Nephron (organoid): ENCODE data around the gene CYP26C1.

ENCODE experiments used
- H3K27ac Mint-ChIP-seq, 3 experiments: 2 replicates each; pipeline ENCODE4 v1.8.0; 2020; ENCODE audit warnings: mixed read lengths in 3 of 3, mild to moderate bottlenecking in 2 of 3, moderate library complexity in 1 of 3
- H3K27me3 Mint-ChIP-seq: 2 replicates; pipeline ENCODE4 v1.8.0; 2021; ENCODE audit warnings: low read depth, mild to moderate bottlenecking, moderate library complexity, mixed read lengths
- H3K36me3 Mint-ChIP-seq: 2 replicates; pipeline ENCODE4 v1.8.0; 2020; ENCODE audit warnings: low read depth, mixed read lengths
- H3K4me1 Mint-ChIP-seq: 2 replicates; pipeline ENCODE4 v1.8.0; 2020; ENCODE audit warnings: mixed read lengths
- H3K4me3 Mint-ChIP-seq, 3 experiments: 2 replicates each; pipeline ENCODE4 v1.8.0; 2020; ENCODE audit warnings: mild to moderate bottlenecking in 3 of 3, mixed read lengths in 3 of 3, moderate library complexity in 2 of 3
- H3K9me3 Mint-ChIP-seq: 2 replicates; pipeline ENCODE4 v1.8.0; 2020; ENCODE audit warnings: mixed read lengths
- TF ChIP-seq, protein P1 (sequence below), 3 experiments: fragments of 200-600 bp; sonication (generic); IDR thresholded peaks; one replicate each; pipeline ENCODE4 v1.5.0; 2021; ENCODE audit warnings: antibody characterized with exemption in 3 of 3; ENCODE audit not compliant: unreplicated experiment in 3 of 3

CYP26C1 gene

GRCh38 chr10:93074147-93074596, 13.6 kb downstream of the CYP26C1 start:
- H3K27ac Mint-ChIP-seq = peak overlapping the region in 1 of 3 experiments; percentile 9
- H3K4me3 Mint-ChIP-seq = peak overlapping the region; percentile 85 to 88 (median 85)
- H3K4me1 Mint-ChIP-seq = peaks cover 31% of the 10 kb centered on the region
- H3K27me3 Mint-ChIP-seq = peaks cover 95% of the 10 kb centered on the region
- H3K36me3 Mint-ChIP-seq = no peaks in the 10 kb centered on the region
- TF ChIP-seq, protein P1, sequence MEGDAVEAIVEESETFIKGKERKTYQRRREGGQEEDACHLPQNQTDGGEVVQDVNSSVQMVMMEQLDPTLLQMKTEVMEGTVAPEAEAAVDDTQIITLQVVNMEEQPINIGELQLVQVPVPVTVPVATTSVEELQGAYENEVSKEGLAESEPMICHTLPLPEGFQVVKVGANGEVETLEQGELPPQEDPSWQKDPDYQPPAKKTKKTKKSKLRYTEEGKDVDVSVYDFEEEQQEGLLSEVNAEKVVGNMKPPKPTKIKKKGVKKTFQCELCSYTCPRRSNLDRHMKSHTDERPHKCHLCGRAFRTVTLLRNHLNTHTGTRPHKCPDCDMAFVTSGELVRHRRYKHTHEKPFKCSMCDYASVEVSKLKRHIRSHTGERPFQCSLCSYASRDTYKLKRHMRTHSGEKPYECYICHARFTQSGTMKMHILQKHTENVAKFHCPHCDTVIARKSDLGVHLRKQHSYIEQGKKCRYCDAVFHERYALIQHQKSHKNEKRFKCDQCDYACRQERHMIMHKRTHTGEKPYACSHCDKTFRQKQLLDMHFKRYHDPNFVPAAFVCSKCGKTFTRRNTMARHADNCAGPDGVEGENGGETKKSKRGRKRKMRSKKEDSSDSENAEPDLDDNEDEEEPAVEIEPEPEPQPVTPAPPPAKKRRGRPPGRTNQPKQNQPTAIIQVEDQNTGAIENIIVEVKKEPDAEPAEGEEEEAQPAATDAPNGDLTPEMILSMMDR (IDR thresholded peaks at IDR 0.05; ENCODE audit: unreplicated experiment in 3 of 3) = no peak
- H3K9me3 Mint-ChIP-seq = no peaks in the 10 kb centered on the region

- H3K27ac Mint-ChIP-seq = peak overlapping the region in 1 of 3 experiments; percentile 9
- TF ChIP-seq, protein P1 (IDR thresholded peaks at IDR 0.05; ENCODE audit: unreplicated experiment in 3 of 3) = no peak
These were observed 14.2 kb downstream of the CYP26C1 start for GRCh38 chr10:93074597-93075368.

GRCh38 chr10:93075369-93076221, 15.0 kb downstream of the CYP26C1 start:
- peaks cover 44% of the 10 kb centered on the region for H3K4me1 Mint-ChIP-seq
- no peaks in the 10 kb centered on the region for H3K9me3 Mint-ChIP-seq
- no peaks in the 10 kb centered on the region for H3K36me3 Mint-ChIP-seq
- TF ChIP-seq, protein P1 (IDR thresholded peaks at IDR 0.05; ENCODE audit: unreplicated experiment in 3 of 3) = no peak
- H3K27ac Mint-ChIP-seq = no peak overlapping the region
- H3K4me3 Mint-ChIP-seq = peak overlapping the region; percentile 85 to 88 (median 85)
- H3K27me3 Mint-ChIP-seq = peaks cover 94% of the 10 kb centered on the region

More at GRCh38 chr10:93074597-93075368, 14.2 kb downstream of the CYP26C1 start:
- Mint-ChIP-seq H3K27me3 (peaks cover 95% of the 10 kb centered on the region), H3K4me1 (peaks cover 37% of the 10 kb centered on the region), H3K36me3 (no peaks in the 10 kb centered on the region), H3K4me3 (peak overlapping the region; percentile 85 to 88 (median 85)), H3K9me3 (no peaks in the 10 kb centered on the region)

DNA sequence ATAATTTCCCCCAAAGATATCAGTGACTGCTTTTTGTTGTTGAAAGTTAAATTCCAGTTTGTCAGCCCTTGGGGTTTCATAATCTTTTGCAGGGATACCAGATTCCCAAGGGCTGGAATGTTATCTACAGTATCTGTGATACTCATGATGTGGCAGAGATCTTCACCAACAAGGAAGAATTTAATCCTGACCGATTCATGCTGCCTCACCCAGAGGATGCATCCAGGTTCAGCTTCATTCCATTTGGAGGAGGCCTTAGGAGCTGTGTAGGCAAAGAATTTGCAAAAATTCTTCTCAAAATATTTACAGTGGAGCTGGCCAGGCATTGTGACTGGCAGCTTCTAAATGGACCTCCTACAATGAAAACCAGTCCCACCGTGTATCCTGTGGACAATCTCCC, 16.3 kb downstream of the CYP26C1 start:
- Mint-ChIP-seq H3K36me3 (no peaks in the 10 kb centered on the region), H3K9me3 (no peaks in the 10 kb centered on the region), H3K27ac (no peak overlapping the region), H3K4me3 (peak overlapping the region; percentile 10 to 20 (median 14)), H3K27me3 (peaks cover 84% of the 10 kb centered on the region), H3K4me1 (peaks cover 49% of the 10 kb centered on the region)
- TF ChIP-seq, protein P1 (IDR thresholded peaks at IDR 0.05; ENCODE audit: unreplicated experiment in 3 of 3) = no peak

GRCh38 chr10:93077860-93078337, 17.3 kb downstream of the CYP26C1 start:
- Mint-ChIP-seq H3K4me3 (no peak overlapping the region), H3K4me1 (peaks cover 45% of the 10 kb centered on the region), H3K27ac (no peak overlapping the region), H3K36me3 (no peaks in the 10 kb centered on the region), H3K9me3 (no peaks in the 10 kb centered on the region), H3K27me3 (peaks cover 73% of the 10 kb centered on the region)
- TF ChIP-seq, protein P1 (IDR thresholded peaks at IDR 0.05; ENCODE audit: unreplicated experiment in 3 of 3) = no peak
